ENCODE results near the gene HESX1.

HESX1 gene

DNA sequence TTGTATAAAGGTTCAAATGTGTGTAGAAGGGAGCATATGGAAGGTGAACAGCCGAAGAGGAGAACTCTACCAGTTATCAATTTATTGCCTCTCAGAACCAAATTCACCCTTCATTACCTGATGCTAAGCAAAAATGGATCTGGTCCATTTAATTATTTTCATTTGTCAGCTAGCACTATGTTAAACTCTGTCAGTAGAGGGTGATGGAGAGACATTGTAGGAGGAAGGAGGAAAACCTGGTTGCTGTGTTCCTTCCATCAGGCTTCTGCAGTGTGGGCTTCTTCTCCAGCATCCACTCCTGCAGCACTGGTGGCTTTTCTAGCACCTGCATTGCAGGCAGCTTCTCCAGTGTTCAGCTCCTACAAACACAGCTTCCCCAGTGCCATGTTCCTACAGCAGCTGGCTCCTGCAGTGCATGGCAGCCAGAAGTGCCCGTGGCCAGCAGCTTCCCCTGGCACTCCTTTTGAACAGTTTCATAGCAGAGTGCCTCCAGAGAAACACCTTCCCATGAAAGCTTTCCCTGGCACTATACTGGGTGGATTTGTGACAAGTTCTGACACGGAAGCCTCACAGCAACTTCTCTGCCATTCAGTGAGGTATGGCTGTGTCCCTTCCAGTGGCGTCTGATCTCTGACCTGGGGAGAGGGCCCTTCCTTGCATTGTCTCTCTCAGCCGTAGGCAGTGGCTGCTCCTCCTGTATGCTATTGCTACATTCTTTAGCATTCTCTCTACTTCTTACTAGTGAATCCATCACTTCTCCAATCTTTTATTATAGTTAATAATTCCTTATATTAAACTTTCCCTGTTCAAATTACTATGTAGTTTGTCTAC, 20.0 kb downstream of the HESX1 start:
- Histone ChIP-seq H3K36me3 (ENCODE audit: insufficient read depth, low read length) (no peaks in the 10 kb centered on the region), H3K9ac (ENCODE audit: low read depth, low read length) (no peak overlapping the region), H3K9me3 (ENCODE audit: control insufficient read depth, insufficient read depth, low read length) (no peaks in the 10 kb centered on the region), H3K4me1 (ENCODE audit: insufficient read depth, low read length) (peaks cover 9% of the 10 kb centered on the region; the same call in 1 of the 2 replicates)

GRCh38 chr3:57176045-57176444, 23.7 kb downstream of the HESX1 start:
- Histone ChIP-seq H3K9ac (ENCODE audit: low read depth, low read length) (no peak overlapping the region), H3K36me3 (ENCODE audit: insufficient read depth, low read length) (no peaks in the 10 kb centered on the region), H3K4me1 (ENCODE audit: insufficient read depth, low read length) (no peaks in the 10 kb centered on the region; the same call in 1 of the 2 replicates), H3K9me3 (ENCODE audit: control insufficient read depth, insufficient read depth, low read length) (no peaks in the 10 kb centered on the region)

DNA sequence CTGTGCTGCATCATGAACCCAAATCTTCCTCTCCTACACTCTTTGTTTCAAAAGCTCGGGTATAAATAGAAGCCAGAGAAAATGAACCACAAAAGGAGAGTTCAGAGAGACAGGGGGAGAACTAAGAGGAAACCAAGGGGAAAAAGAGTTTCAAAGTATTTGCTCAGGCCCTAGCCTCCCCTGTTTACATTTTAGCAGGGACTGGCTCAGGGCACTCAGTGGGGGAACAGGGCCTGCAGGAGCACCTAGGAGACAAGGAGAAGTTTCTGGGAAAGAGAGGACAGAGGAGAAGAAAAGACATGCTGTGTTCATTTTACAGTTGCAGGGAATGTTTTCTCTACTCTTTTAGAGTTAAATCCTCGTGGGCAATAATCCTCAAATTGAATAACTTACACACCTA, 26.1 kb downstream of the HESX1 start:
- Histone ChIP-seq H3K9me3 (ENCODE audit: control insufficient read depth, insufficient read depth, low read length) (no peaks in the 10 kb centered on the region), H3K9ac (ENCODE audit: low read depth, low read length) (no peak overlapping the region), H3K36me3 (ENCODE audit: insufficient read depth, low read length) (no peaks in the 10 kb centered on the region), H3K4me1 (ENCODE audit: insufficient read depth, low read length) (peaks cover 3% of the 10 kb centered on the region; the same call in 1 of the 2 replicates)

DNA sequence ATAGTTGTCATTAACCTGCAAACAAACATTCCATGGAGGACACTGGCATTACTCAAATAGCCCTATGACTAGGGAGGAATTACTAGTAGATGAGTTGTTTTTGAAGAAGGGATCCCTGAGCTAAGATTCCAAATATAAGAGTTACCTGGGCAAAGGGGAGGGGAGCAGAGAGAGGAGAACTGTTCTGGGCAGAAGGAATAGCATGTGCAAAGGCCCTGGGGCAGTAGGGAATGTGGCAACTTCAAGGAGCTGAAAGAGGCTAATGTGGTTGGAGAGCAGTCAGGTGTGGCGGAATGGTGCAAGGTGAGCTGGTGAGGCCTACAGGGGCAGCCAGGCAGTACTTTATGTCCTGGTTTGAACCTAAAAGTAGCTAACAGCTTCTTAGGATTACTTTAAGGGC, 28.8 kb downstream of the HESX1 start:
- Histone ChIP-seq H3K36me3 (ENCODE audit: insufficient read depth, low read length) (no peaks in the 10 kb centered on the region), H3K9ac (ENCODE audit: low read depth, low read length) (no peak overlapping the region), H3K9me3 (ENCODE audit: control insufficient read depth, insufficient read depth, low read length) (no peaks in the 10 kb centered on the region), H3K4me1 (ENCODE audit: insufficient read depth, low read length) (peaks cover 14% of the 10 kb centered on the region)

GRCh38 chr3:57169872-57170623, 29.7 kb downstream of the HESX1 start:
- Histone ChIP-seq H3K9me3 (ENCODE audit: control insufficient read depth, insufficient read depth, low read length) (no peaks in the 10 kb centered on the region), H3K9ac (ENCODE audit: low read depth, low read length) (peak overlapping the region; percentile 72; the same call in 1 of the 2 replicates), H3K36me3 (ENCODE audit: insufficient read depth, low read length) (no peaks in the 10 kb centered on the region), H3K4me1 (ENCODE audit: insufficient read depth, low read length) (peaks cover 17% of the 10 kb centered on the region)

- no peaks in the 10 kb centered on the region for H3K9me3 ChIP-seq (ENCODE audit: control insufficient read depth, insufficient read depth, low read length)
- no peaks in the 10 kb centered on the region for H3K36me3 ChIP-seq (ENCODE audit: insufficient read depth, low read length)
- peaks cover 17% of the 10 kb centered on the region for H3K4me1 ChIP-seq (ENCODE audit: insufficient read depth, low read length)
- no peak overlapping the region for H3K9ac ChIP-seq (ENCODE audit: low read depth, low read length)
Measured at GRCh38 chr3:57169108-57169507, 30.7 kb downstream of the HESX1 start.

DNA sequence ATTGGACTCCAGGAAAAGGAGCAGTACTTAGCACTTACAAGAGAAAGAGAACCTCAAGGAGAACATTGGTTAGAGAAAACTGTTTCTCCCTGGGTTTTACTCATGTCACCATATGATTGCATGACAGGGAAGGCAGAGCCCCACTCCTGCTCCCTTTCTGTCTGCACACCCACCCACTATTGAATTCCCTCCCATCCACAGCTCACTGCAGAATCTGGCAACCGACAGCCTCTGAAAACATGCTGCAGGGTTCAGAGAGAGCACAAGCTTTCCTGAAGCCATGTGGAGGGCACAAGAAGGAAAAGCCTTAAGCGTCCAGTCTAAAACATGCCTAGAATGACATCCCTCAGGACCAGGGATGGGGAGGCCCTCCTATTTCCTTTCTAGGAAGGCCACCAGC, 31.6 kb downstream of the HESX1 start:
- Histone ChIP-seq H3K36me3 (ENCODE audit: insufficient read depth, low read length) (no peaks in the 10 kb centered on the region), H3K4me1 (ENCODE audit: insufficient read depth, low read length) (peaks cover 21% of the 10 kb centered on the region), H3K9ac (ENCODE audit: low read depth, low read length) (no peak overlapping the region), H3K9me3 (ENCODE audit: control insufficient read depth, insufficient read depth, low read length) (no peaks in the 10 kb centered on the region)

DNA sequence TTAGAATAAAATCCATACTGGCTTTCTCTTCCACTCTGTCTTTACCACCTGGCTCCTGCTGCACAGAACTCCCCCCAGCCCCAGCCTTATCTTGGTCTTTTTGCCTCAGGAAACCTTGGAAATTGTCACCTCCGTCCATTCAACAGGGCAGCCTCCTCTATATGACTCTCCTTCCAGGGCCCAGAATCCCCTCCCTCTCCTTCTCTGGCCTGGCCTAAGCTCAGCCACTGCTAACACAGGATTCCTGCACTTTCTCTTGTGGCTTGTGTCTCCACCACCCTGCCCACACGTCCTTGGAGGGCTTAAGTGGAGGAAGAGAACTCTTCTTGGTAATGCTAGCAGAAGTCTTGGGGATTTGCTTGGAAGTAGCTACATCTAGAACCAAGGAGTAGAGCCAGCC, 33.1 kb downstream of the HESX1 start:
- H3K9me3 ChIP-seq (ENCODE audit: control insufficient read depth, insufficient read depth, low read length): no peaks in the 10 kb centered on the region
- no peaks in the 10 kb centered on the region for H3K36me3 ChIP-seq (ENCODE audit: insufficient read depth, low read length)
- peaks cover 35% of the 10 kb centered on the region for H3K4me1 ChIP-seq (ENCODE audit: insufficient read depth, low read length)
- no peak overlapping the region for H3K9ac ChIP-seq (ENCODE audit: low read depth, low read length)

DNA sequence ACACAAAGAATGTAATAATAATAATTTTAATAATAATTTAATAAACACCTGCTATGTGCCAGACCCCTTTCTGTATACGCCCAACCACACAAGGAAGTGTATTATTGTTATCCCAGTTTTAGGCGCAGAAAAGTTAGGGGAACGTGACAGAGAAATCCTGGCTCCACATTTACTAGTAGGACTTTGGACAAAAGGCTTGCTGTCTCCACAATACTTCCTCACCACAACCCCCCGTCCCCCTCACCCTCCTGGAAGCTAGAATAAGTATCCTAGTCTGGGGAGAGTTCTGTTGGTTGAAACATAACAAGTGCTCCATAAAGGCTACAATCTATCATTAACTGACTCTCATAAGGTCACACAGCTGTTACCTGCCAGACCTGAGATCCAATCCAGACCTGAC, 34.1 kb downstream of the HESX1 start:
- Histone ChIP-seq H3K9me3 (ENCODE audit: control insufficient read depth, insufficient read depth, low read length) (no peaks in the 10 kb centered on the region), H3K9ac (ENCODE audit: low read depth, low read length) (no peak overlapping the region), H3K4me1 (ENCODE audit: insufficient read depth, low read length) (peaks cover 43% of the 10 kb centered on the region), H3K36me3 (ENCODE audit: insufficient read depth, low read length) (no peaks in the 10 kb centered on the region)

- H3K9ac ChIP-seq (ENCODE audit: low read depth, low read length): peak within 1 kb of the TSS; percentile 88
- H3K9me3 ChIP-seq (ENCODE audit: control insufficient read depth, insufficient read depth, low read length): no peaks in the 10 kb centered on the region
- H3K36me3 ChIP-seq (ENCODE audit: insufficient read depth, low read length): no peaks in the 10 kb centered on the region
- peaks cover 46% of the 10 kb centered on the region for H3K4me1 ChIP-seq (ENCODE audit: insufficient read depth, low read length)
Measured at GRCh38 chr3:57164657-57165573, 34.9 kb downstream of the HESX1 start, which contains the start of gene IL17RD. Gene IL17RD (minus strand): TSS chr3:57165353. CDS start chr3:57165286, 67 bp downstream.

DNA sequence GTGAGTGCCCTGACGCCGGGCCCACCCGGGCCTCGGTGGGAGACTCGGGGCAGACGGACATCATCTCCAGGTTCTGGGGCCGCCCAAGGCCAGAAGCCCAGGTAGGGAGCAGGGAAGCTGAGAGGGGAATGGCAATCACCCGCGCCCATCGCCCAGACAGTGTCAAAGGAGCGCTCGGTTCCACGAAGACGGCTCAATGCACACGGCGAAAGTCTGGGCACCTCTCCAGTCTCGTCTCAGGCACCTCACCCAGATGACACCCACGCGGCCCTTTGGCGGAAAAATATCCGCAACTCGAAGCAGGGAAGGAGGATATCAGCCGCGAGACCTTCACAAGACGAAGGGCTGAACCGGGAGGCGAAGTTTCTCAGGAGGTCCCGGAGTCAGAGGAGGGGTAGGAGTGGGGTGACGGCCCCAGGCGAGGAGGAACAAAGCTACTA, 35.5 kb downstream of the HESX1 start:
- H3K9ac ChIP-seq (ENCODE audit: low read depth, low read length): peak overlapping the region; percentile 88
- H3K4me1 ChIP-seq (ENCODE audit: insufficient read depth, low read length): peaks cover 51% of the 10 kb centered on the region
- H3K9me3 ChIP-seq (ENCODE audit: control insufficient read depth, insufficient read depth, low read length): no peaks in the 10 kb centered on the region
- H3K36me3 ChIP-seq (ENCODE audit: insufficient read depth, low read length): no peaks in the 10 kb centered on the region

DNA sequence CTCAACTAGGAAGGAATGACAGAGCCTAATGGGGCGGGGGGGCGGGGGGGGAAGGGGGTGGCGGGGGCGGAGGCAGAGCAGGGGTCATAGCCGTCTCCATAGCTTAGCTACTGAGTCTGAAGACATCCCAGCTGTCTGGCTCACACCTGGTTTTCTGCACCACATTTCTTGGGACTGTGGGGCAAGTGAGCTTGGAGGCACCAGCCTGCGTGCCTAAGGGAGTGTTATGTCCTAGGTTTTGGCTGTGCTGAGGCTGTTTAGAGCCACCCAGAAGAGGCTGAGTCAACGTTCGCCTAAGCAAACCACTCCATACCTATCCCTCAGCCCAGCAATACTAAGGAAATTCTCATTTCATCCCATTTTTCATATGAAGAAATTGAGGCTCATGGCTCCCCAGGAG, 36.0 kb downstream of the HESX1 start:
- Histone ChIP-seq H3K4me1 (ENCODE audit: insufficient read depth, low read length) (peaks cover 55% of the 10 kb centered on the region), H3K9me3 (ENCODE audit: control insufficient read depth, insufficient read depth, low read length) (no peaks in the 10 kb centered on the region), H3K36me3 (ENCODE audit: insufficient read depth, low read length) (no peaks in the 10 kb centered on the region), H3K9ac (ENCODE audit: low read depth, low read length) (peak overlapping the region; percentile 88)

- peaks cover 68% of the 10 kb centered on the region for H3K4me1 ChIP-seq (ENCODE audit: insufficient read depth, low read length)
- no peaks in the 10 kb centered on the region for H3K36me3 ChIP-seq (ENCODE audit: insufficient read depth, low read length)
- H3K9ac ChIP-seq (ENCODE audit: low read depth, low read length): no peak overlapping the region
Measured at GRCh38 chr3:57161915-57162314, 37.9 kb downstream of the HESX1 start.

More at GRCh38 chr3:57161915-57162314, 37.9 kb downstream of the HESX1 start:
- H3K9me3 ChIP-seq (ENCODE audit: control insufficient read depth, insufficient read depth, low read length): no peaks in the 10 kb centered on the region
